MCF 10A (cell line): ENCODE results near the gene ANKRD22. TPM values are rescaled to one million over a fixed set of nuclear protein-coding genes. Genes with fewer than 3 reads are reported as not detected.

ENCODE experiments used
- BruUV-seq: library from RNA; stranded (reverse); fragments of 400-500 nt; replicated peaks from 2 replicates; lab custom pipeline; 2021; lab: Mats Ljungman, UMichigan
- CTCF ChIA-PET: fragments of 300-600 bp; sonication (Branson Sonifier 250); formaldehyde crosslinking; extraction: SDS; loops from one replicate; lab custom pipeline; 2021; ENCODE audit warnings: antibody characterized with exemption, inconsistent platforms; lab: Yijun Ruan, JAX
- POLR2A ChIA-PET: fragments of 300-600, 350-650 bp; sonication (Branson Sonifier 250); formaldehyde crosslinking; extraction: SDS; loops from one replicate; lab custom pipeline; 2020; ENCODE audit warnings: antibody characterized with exemption, inconsistent platforms; lab: Yijun Ruan, JAX
- DNase-seq: peaks from one replicate; pipeline ENCODE4 v3.0.0-alpha.2; 2018; ENCODE audit not compliant: unreplicated experiment
- H3K27ac Mint-ChIP-seq: one replicate; pipeline ENCODE4 v1.8.0; 2022; ENCODE audit warnings: mild to moderate bottlenecking, low read depth, mixed read lengths; ENCODE audit not compliant: unreplicated experiment
- H3K27me3 Mint-ChIP-seq: one replicate; pipeline ENCODE4 v1.8.0; 2022; ENCODE audit warnings: mixed read lengths; ENCODE audit not compliant: insufficient read depth, unreplicated experiment
- H3K36me3 Mint-ChIP-seq: one replicate; pipeline ENCODE4 v1.8.0; 2022; ENCODE audit warnings: mild to moderate bottlenecking, moderate library complexity, mixed read lengths; ENCODE audit not compliant: insufficient read depth, unreplicated experiment
- H3K4me1 Mint-ChIP-seq: one replicate; pipeline ENCODE4 v1.8.0; 2022; ENCODE audit warnings: mixed read lengths; ENCODE audit not compliant: insufficient read depth, unreplicated experiment
- H3K4me3 Mint-ChIP-seq: one replicate; pipeline ENCODE4 v1.8.0; 2022; ENCODE audit warnings: mild to moderate bottlenecking, moderate library complexity, mixed read lengths; ENCODE audit not compliant: unreplicated experiment
- H3K9me3 Mint-ChIP-seq: one replicate; pipeline ENCODE4 v1.8.0; 2022; ENCODE audit warnings: mixed read lengths; ENCODE audit not compliant: unreplicated experiment
- intact Hi-C: fragments of 100-400 bp; cut with micrococcal nuclease; formaldehyde crosslinking; loops from 2 replicates; pipeline ENCODE4 v1.14.1; 2022
- total RNA-seq: library from RNA; stranded (reverse); gene quantifications from 2 replicates; pipeline ENCODE4 v1.2.3, GENCODE V29; 2022
- TF ChIP-seq, protein P1 (sequence below): fragments of 200-600 bp; IDR thresholded peaks from one replicate; pipeline ENCODE4 v1.8.0; 2022; ENCODE audit warnings: antibody characterized with exemption, mild to moderate bottlenecking; ENCODE audit not compliant: unreplicated experiment

ANKRD22 gene
- total RNA-seq, 1 experiment from 2014 or later: 0.26 TPM

DNA sequence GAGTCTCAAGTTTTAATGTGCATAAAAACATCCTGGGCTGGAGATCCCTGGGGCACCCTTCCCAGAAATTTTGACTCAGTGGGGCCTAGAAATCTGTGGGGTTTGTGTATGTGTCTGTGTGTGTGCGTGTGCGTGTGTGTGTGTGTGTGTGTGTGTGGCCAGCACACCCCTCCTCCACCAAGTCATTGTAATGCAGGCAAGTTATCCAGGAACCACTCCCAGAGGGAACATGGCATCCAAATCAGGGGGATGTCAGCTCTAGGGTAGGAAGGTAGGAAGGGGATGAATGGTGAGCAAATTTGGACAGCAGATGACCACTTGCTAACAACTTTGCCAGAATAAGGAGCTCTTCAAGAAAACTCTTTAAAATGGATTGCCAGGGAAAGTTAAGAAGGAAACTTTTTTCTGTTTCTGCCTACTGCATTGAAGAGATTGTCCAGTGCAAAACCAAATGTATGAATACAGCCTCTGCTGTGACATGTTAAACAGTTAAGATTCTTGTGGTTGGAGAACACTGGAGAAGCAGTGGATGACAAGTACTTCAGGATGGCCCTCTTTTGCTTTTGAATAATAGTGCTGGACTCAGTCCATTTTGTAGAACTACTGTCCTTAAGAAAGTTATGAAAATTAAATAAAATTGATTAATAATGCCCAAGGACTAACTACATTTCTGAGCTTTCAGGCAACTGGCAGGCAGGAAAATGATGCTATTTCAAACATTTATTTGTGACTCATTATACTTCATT is 40.8 kb upstream of the ANKRD22 start:
- TF ChIP-seq, protein P1, sequence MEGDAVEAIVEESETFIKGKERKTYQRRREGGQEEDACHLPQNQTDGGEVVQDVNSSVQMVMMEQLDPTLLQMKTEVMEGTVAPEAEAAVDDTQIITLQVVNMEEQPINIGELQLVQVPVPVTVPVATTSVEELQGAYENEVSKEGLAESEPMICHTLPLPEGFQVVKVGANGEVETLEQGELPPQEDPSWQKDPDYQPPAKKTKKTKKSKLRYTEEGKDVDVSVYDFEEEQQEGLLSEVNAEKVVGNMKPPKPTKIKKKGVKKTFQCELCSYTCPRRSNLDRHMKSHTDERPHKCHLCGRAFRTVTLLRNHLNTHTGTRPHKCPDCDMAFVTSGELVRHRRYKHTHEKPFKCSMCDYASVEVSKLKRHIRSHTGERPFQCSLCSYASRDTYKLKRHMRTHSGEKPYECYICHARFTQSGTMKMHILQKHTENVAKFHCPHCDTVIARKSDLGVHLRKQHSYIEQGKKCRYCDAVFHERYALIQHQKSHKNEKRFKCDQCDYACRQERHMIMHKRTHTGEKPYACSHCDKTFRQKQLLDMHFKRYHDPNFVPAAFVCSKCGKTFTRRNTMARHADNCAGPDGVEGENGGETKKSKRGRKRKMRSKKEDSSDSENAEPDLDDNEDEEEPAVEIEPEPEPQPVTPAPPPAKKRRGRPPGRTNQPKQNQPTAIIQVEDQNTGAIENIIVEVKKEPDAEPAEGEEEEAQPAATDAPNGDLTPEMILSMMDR: no peak
- POLR2A ChIA-PET: interaction anchor here (0.7 to 4.9 kb wide), 4 partner anchors 8 to 47 kb away, joined by 3 to 34 read pairs (median 6); partner anchors contain the start of gene STAMBPL1
- DNase-seq: no peak

GRCh38 chr10:88890681-88891381 is 39.2 kb upstream of the ANKRD22 start:
- H3K27ac Mint-ChIP-seq: no peak overlapping the region
- H3K4me3 Mint-ChIP-seq: no peak overlapping the region
- peaks cover 9% of the 10 kb centered on the region for H3K36me3 Mint-ChIP-seq
- no peaks in the 10 kb centered on the region for H3K27me3 Mint-ChIP-seq
- BruUV-seq: no TSS peak
- ChIA-PET POLR2A (interaction anchor here (0.7 to 2.1 kb wide), 2 partner anchors 11 to 1043 kb away, joined by 3 to 7 read pairs; partner anchors contain the start of gene STAMBPL1), CTCF (interaction anchor here (0.5 kb wide), 1 partner anchor 80 kb away, joined by 3 read pairs; no protein-coding TSS in a partner anchor)
- DNase-seq: no peak
- H3K9me3 Mint-ChIP-seq: no peaks in the 10 kb centered on the region
- intact Hi-C loops: no loop called here
- H3K4me1 Mint-ChIP-seq: peaks cover 18% of the 10 kb centered on the region
- TF ChIP-seq, protein P1: no peak

More for the DNA sequence above, 40.8 kb upstream of the ANKRD22 start:
- H3K4me1 Mint-ChIP-seq: peaks cover 28% of the 10 kb centered on the region
- H3K4me3 Mint-ChIP-seq: no peak overlapping the region
- CTCF ChIA-PET: interaction anchor here (0.6 to 1.8 kb wide), 2 partner anchors 8 to 41 kb away, joined by 3 to 5 read pairs; no protein-coding TSS in a partner anchor
- H3K27me3 Mint-ChIP-seq: no peaks in the 10 kb centered on the region
- BruUV-seq: no TSS peak
- intact Hi-C loops: no loop called here
- H3K27ac Mint-ChIP-seq: no peak overlapping the region
- H3K9me3 Mint-ChIP-seq: no peaks in the 10 kb centered on the region
- H3K36me3 Mint-ChIP-seq: peaks cover 9% of the 10 kb centered on the region

- intact Hi-C loops: no loop called here
- no peaks in the 10 kb centered on the region for H3K27me3 Mint-ChIP-seq
- no peaks in the 10 kb centered on the region for H3K9me3 Mint-ChIP-seq
- no peak overlapping the region for H3K27ac Mint-ChIP-seq
- no peak overlapping the region for H3K4me3 Mint-ChIP-seq
- no TSS peak for BruUV-seq
- TF ChIP-seq, protein P1: no peak
- CTCF ChIA-PET: interaction anchor here (0.6 kb wide), 1 partner anchor 45 kb away, joined by 3 read pairs; no protein-coding TSS in a partner anchor
- POLR2A ChIA-PET: interaction anchor here (1.0 kb wide), 1 partner anchor 10 kb away, joined by 5 read pairs; the partner anchor contains the start of gene STAMBPL1
- peaks cover 9% of the 10 kb centered on the region for H3K36me3 Mint-ChIP-seq
- H3K4me1 Mint-ChIP-seq: peaks cover 18% of the 10 kb centered on the region
- no peak for DNase-seq
These were observed 38.1 kb upstream of the ANKRD22 start for GRCh38 chr10:88889559-88890337.
